Activated CD4-positive, alpha-beta T cell treated with anti-CD3 and anti-CD28 coated beads for 4 hours (primary cell): ENCODE results near the gene MFSD6L.

ENCODE experiments used
- DNase-seq, 2 donors: peaks; one replicate each; pipeline ENCODE4 v3.0.0-alpha.2; 2020

MFSD6L gene

DNA sequence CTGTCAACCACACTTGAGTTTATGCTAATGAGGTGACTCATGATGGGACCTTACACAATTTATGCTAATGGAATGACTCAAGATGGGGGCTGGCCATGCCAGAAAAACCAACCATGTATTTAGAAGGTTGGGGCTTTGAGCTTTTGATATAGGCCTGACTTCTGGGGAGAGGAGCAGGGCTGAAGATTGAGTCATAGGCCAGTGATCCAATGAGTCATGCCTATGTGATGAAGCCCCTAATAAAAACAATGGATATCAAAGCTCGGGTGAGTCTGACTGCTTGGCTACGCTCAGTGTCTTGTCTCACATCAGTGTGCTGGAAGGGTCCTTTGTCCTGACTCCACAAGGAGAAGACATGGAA is 7.3 kb downstream of the MFSD6L start:
- DNase-seq: no peak

DNA sequence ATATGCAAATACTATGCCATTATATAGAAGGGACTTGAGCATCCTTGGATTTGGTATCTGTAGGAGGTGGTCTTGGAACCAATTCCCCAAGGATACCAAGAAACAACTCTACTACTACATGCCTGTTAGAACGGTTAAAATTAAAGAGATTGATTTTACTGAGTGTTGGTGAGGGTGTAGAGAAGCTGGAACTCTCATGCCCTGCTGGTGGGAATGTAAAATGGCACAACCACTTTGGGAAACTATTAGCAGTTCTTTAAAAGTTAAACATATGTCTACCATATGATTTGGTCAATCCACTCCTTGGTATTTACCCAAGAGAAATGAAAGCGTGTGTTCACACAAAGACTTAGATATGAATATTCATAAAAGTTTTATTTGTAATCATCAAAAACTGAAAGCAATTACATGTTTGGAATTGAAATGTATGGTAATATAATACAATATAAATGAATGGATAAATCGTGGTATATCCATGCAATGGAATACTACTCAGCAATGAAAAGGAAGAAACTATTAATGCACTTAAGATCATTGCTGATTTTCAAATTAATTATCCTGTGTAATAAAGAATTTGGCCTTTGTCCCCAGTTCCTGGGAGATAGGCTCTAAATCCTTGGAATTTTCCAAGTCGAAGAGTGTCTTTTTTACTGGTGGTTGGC is 7.8 kb downstream of the MFSD6L start:
- DNase-seq: no peak

DNA sequence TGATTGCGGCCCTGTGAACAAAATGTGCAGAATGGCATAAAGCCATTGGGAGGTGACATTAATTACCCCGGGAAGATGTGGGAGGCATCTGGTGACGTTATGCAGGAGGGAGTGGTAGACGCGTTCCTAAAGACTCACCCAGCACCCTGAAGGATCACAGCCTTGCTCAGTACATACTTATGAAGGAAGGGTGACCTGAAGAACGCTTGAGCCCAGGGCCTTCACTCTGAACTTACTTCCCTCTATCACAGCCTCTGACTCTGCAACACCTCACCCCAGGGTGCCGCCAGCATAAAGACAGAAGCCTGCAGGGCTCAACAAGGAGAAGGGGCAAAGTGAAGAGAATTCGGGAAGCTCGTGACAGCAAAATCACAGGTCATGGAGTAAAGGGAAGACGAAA is 9.4 kb downstream of the MFSD6L start:
- no peak for DNase-seq

DNA sequence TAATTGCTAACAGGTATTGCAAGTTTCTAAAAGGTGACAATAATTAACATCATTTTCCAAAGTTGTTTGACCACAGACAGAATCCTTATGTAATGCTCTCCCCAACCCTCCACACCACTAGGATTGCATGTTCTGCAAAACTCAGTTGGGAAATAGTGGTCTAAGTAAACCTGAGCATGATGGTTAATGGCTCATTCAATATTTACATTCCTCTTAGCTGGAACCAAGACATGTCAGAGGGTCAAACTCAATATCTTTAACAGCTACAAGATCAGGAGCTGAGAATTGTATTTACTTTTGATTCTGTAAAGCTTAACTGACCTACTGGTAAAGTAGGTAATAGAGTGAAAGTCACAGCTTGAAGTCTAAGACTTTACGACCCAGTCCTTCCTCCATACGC is 10.2 kb downstream of the MFSD6L start:
- DNase-seq: no peak

DNA sequence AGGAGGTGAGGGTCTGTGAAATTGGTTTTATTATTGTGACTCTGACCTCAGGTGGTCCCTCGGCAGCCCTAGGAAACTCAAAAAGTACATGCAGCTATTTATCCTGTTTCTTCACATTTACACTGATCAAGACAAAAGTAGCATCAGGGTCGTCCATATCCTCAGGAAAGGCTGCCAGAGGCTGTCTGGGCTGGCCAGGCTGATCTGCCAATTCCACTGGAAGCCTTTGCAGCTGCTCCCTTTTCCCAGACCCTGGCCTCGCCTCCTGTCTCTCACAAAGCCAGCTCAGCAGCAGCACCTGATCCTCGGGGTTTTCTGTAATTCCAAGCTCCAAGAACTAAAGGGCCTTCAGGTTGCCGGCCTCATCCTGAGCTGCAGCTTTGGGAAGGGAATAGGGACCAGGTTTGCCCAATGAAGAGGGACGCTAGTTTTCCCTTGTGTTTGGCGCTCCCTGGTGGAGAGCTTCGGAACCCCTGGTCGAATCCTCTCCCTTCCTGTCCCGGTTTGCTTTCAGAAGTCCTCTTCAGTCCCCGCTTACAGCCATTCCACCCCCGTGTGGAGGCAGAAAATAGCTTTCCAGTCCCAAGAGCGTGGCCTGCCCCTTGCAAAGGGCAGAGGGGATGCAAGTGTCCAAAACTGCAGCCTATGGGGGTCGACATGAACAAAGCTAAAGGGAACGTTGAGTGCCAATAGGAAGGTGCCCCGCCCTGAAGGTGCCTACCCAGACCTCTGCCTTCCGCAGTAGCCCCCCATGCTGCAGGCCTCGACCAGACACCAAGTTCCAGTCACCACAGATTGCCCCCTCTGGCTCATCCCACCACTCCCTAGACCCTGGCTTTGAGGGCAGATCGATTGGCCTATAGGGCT is 13.4 kb downstream of the MFSD6L start:
- DNase-seq: peak; percentile 41 to 66

DNA sequence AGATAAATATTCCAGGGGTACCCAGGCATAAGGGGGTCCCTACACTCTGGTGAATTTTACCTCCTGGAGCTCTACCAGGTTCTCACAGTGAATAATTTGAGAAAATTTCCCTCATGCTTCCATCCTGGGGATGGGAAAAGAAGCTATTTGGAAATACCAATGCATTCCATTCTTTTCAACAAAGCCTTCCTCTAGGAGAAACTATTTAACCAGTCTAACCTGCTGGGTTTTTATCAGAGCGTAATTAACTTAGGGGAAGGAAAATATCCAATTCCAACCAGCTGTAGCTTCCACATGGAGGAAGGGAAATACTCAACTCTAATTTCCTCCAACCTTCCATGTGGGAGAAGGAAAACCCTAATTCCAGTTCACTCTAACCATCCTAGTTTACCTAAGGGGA is 17.0 kb downstream of the MFSD6L start:
- DNase-seq: no peak

DNA sequence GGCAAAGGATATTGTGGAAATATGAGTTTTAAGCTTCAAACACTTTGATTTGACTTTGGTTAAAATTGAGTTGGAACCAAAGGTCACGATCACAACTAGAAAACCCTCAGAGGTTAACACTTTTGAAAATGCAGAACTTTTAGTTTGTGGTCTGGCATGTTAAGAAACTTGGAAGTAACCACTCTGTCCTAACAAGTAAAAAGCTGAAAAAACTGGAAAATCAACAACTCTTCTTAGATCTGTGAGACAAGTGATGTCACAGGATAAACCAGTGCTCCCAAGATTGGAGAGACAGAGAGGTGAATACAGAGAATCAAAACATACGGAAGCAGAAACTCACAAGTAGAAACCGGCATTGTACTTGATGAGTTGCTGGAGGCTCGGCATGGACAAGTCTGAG is 17.4 kb downstream of the MFSD6L start:
- DNase-seq: no peak

DNA sequence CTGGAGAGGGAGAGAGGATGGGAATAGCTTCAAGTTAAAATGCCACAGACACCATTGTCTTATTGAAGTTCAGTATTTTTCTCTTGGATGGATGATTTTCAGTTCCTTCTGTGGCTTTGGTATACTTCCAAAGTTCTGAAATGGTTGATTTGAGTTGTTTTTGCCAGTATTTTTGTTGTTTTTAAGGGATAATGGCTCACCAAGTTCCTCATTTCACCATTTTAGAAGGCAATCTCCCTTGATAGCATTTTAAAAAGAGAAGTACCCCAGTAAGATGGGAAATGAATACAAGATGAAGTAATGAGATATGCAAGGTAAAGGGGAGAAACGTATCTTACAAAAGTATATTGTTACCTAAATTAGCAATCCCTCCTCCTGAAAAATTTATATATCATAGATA is 22.3 kb downstream of the MFSD6L start:
- DNase-seq: no peak

DNA sequence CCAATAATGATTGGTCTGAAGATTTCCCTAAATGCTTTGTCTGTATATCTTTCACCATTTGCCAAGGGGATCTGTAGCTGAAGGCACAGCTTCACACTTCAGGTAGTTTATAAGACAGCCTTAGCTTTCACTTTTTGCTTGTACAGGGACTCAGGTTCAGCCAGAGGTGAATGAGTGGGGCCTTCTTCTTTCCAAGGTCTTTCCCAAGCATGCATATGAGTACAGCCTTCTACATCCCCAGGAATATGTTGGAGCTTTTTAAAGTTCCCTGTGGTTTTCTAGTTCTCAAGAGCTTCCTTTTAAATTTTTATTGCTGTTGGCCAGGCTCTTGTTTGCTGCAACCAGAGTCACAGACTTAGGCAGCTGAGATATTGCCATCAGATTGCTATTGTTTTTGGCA is 22.9 kb downstream of the MFSD6L start:
- DNase-seq: no peak

DNA sequence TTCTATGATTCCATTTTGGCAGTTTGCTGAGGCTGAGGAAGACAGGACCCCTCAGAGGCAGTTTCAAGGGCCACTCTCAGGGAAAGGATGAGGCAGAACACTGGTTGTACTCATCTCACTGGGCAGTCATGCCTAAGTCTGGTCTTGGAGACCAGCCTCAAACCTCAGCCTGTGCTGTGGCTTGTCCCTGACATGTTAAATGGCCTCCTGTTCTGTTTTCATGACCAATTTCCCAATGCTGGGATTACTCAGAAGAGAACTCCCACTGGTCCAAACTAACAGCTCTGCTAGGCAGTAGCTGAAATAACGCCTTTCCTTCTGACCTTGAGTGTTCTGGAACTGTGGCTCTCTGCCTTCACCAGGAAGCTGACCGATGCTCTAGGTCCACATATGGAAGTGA is 32.4 kb downstream of the MFSD6L start:
- DNase-seq: no peak

DNA sequence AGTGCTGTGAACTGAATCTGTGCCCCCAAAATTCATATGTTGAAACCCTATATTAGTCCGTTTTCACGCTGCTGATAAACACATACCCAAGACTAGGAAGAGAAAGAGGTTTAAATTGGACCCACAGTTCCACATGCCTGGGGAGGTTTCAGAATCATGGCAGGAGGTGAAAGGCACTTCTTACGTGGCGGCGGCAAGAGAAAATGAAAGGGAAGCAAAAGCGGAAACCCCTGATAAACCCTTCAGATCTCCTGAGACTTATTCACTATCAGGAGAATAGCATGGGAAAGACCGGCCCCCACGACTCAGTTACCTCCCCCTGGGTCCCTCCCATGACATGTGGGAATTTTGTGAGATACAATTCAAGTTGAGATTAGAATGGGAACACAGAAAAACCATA is 37.2 kb downstream of the MFSD6L start:
- DNase-seq: no peak

DNA sequence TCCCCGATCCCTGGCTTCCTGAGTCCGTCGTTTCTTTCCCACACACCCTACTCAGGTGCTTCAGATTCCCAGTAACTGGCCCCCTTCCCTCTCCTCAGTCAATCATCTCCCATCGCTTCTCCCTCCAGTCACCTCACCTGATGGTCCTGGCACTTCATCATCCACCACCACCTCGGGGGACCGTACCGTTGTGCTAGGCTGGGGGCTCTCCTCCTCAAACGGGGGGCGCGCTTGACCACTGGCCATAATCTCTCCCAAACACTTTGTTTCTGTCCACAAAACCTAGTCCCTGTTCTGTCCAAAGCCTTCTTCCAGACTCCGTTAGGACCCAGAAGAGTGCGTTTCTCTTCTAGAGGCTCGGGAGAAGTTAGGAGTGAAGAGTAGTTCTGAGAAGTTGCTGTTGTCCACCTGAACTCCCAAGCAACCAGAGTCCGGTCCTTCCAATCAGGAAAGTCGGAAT is 41.0 kb downstream of the MFSD6L start, which contains the start of gene SPDYE4:
Gene SPDYE4, minus strand, starts transcription at position 410 of the 460 bp plus-strand sequence. Its CDS starts 164 bp downstream, at position 246.
- no peak for DNase-seq

DNA sequence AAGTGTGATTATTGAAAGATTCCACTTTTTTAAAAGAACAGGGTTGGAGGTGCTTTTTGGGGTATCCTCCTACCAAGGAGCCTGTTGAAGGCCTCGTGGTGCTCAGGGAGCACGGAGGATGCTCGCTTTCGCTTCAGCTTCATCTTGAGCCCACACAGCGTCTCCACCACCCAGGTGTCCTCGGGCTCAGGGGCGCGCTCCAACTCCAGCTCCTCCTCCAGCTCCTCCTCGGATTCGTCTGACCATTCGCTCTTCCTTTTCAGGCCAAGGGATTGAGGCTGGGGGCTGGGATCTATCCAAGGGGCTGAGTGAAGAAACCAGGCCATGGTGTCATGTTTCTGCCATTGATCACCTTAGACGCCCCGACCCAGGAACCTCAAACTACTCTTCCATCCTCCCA is 42.0 kb downstream of the MFSD6L start:
- DNase-seq: no peak

DNA sequence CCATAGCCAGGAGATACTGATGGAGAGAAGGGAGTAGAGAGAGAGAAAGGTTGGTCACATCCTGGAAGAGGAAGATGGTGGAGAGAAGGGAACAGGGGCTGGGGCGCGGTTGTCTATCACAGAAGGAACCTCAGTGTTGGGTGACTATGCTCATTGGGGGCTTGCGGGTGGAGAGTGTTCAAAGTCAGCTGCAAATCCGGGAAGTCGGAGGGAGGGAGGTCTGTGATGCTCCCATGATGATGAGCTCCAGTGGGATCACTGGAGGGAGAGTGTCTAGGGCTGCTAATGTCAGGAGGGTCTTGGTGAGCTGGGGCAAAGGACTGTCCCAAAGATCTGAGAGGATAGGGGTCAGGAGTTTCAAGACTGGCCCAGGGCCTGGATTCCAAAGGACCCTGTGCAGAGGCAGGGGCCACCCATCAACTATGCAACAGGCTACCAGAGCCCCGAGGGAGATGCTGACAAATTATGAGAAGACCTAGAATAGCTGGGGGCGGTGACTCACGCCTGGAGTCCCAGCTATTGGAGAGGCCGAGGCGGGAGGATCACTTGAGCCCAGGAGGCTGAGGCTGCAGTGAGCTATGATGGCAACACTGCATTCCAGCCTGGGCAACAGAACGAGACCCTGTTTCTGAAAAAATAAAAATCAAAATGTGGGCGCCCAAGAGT is 43.4 kb downstream of the MFSD6L start:
- DNase-seq: no peak

DNA sequence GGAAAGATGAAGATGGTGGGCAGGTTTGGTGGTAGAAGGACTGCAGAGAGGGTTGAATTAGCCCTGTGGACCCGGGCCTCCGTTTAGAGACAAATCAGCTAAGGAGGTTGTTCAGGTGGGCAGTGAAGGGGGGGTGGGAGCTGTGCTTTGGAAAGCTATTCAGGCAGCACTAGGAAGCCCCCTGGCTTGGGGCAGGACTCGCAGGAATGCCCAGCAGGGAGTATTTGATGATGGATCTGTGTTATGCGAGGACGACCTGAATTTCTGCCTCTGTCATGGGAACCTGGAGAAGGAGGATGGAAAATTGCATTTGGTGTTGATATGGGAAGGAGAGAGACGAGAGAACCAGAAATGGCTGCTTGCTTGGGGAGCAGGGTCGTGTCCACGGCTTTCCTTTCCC is 44.3 kb downstream of the MFSD6L start:
- no peak for DNase-seq

DNA sequence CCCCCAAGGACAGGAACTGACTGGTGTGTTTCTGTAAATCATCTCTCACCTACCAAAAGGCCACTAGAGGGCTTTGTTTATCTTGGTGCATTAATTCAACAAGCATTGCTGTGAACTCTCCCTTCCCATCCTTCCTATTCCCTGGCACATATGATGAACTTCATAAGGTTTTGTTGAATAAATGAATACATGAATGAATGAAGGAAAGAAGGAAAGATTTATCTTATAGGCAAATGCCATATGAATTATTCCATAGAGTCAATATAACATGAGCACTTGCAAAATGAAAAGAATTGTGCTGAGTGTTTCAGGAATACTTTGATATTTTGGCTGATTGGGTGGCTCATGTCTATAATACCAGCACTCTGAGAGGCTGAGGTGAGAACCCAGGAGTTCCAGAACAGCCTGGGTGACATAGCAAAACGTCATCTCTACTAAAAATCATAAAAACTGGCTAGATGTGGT is 45.2 kb downstream of the MFSD6L start:
- DNase-seq: no peak

DNA sequence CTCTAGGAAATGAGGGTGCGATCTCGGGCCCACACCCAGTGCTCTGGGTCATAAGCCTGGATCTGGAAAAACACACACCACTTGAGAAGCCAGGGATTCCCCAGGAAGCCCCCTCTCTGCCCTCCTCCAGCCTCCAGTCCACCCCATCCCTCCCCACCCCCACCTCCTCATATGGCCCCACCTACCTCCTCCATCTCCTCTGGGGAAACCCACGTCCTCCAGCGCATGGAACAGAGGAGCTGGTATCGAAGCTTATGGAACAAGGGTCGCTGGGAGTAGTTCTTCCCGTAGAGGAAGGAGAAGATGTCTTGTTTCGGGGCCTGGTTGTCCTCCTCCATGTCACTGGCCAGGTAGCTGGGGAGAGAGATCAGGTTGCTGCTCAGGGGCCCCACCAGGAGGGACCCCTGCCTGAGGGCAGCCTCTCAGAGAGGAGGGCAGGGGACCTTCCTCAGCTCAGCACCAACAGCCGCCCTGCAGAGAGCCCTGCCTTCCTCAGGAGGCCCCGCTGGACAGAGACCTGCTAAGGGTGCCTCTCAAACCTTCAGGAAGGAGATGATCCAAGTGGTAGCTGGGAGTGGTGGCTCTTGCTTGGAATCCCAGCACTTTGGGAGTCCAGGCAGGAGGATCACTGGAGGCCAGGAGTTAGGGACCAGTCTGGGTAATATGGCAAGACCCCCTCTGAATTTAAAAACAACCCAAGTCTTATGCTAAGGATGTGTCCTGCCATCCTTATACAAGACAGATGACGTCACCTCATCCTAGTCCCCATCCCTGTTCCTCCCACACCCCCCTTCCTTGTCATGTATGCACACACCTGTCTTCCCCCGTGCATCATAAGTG is 45.8 kb downstream of the MFSD6L start:
- DNase-seq: no peak

DNA sequence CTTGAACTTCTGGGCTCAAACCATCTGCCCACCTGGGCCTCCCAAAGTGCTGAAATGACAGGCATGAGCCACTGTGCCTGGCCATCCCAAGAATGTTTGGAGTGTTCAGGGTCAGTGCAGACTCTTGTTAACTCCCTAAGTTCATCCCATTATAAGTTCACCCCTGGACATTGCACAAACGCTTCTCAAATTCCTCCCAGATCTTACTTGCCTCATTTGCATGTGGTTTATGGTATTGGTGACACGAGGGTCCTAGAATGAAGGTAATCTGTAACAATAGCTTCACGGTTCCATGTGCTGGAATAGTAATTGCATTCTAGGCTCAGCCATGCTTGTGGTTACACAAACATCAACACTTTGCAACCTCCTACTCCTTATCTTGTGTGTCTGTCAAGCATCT is 49.5 kb downstream of the MFSD6L start:
- DNase-seq: no peak

DNA sequence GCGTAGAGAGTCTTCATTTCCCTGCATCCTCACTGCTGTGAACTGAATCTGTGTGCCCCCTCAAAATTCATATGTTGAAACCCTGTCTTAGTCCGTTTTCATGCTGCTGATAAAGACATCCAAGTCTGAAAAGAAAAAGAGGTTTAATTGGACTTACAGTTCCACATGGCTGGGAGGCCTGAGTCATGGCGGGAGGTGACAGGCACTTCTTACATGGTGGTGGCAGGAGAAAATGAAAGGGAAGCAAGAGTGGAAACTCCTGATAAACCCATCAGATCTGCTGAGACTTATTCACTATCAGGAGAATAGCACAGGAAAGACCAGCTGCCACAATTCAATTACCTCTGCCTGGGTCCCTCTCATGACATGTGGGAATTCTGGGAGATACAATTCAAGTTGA is 51.4 kb downstream of the MFSD6L start:
- no peak for DNase-seq
